Naive thymus-derived CD8-positive, alpha-beta T cell (primary cell): ENCODE measurements around the gene LHFPL5. TPM values are rescaled to one million over a fixed set of nuclear protein-coding genes. Genes with fewer than 3 reads are reported as not detected.

ENCODE experiments used
- ATAC-seq, 2 donors: fragments of 150-1000 bp; cut with Tn5 transposase in 1 of 2; sonication (Bioruptor Pico), chemical (Tn5 transposase) in 1 of 2; 1 replicate in 1 of 2; 2 replicates in 1 of 2; pipeline ENCODE4 v1.10.0; 2021; ENCODE audit warnings: mild to moderate bottlenecking in 2 of 2, moderate library complexity in 2 of 2
- POLR2A ChIA-PET: fragments of 350-600 bp; sonication (Branson Sonifier 250); formaldehyde crosslinking; loops from one replicate; lab custom pipeline; 2021; ENCODE audit warnings: antibody characterized with exemption; lab: Charles Lee
- DNase-seq, 10 donors: peaks; one replicate each; pipeline versions ENCODE4 v3.0.0 to v3.0.0-alpha.2; 2020 to 2022
- H3K27ac Mint-ChIP-seq, 10 donors: one replicate each; pipeline ENCODE4 v1.8.0; 2020 to 2022; ENCODE audit warnings: mild to moderate bottlenecking in 10 of 10, mixed read lengths in 10 of 10, moderate library complexity in 4 of 10, inconsistent platforms in 1 of 10
- H3K27me3 Mint-ChIP-seq, 5 donors: one replicate each; pipeline ENCODE4 v1.8.0; 2021 to 2022; ENCODE audit warnings: mixed read lengths in 5 of 5
- H3K36me3 Mint-ChIP-seq, 3 donors: one replicate each; pipeline ENCODE4 v1.8.0; 2020 to 2022; ENCODE audit warnings: mixed read lengths in 3 of 3, mild to moderate bottlenecking in 2 of 3, inconsistent platforms in 1 of 3
- H3K4me1 Mint-ChIP-seq, 4 donors: one replicate each; pipeline ENCODE4 v1.8.0; 2021 to 2022; ENCODE audit warnings: mixed read lengths in 4 of 4
- H3K4me3 Mint-ChIP-seq, 10 donors: one replicate each; pipeline ENCODE4 v1.8.0; 2020 to 2022; ENCODE audit warnings: mild to moderate bottlenecking in 10 of 10, mixed read lengths in 10 of 10, moderate library complexity in 6 of 10, inconsistent platforms in 1 of 10
- H3K9me3 Mint-ChIP-seq, 9 donors: one replicate each; pipeline ENCODE4 v1.8.0; 2020 to 2022; ENCODE audit warnings: mixed read lengths in 9 of 9, mild to moderate bottlenecking in 3 of 9, inconsistent platforms in 1 of 9, moderate library complexity in 1 of 9
- polyA plus RNA-seq, 3 donors: library from polyadenylated mRNA; unstranded; fragments of 300-500 nt; fragmentation: Illumina TruSeq; gene quantifications; one replicate each; pipeline ENCODE4 v1.2.3, GENCODE V29; 2021
- total RNA-seq, 8 experiments: library from RNA in 2 of 8; stranded (reverse) in 2 of 8; gene quantifications; one replicate each; pipeline ENCODE4 v1.2.3 and lab custom pipeline; 2021 to 2026

LHFPL5 gene
- total and polyA plus RNA-seq, 5 experiments from 2014 or later, result not detected

DNA sequence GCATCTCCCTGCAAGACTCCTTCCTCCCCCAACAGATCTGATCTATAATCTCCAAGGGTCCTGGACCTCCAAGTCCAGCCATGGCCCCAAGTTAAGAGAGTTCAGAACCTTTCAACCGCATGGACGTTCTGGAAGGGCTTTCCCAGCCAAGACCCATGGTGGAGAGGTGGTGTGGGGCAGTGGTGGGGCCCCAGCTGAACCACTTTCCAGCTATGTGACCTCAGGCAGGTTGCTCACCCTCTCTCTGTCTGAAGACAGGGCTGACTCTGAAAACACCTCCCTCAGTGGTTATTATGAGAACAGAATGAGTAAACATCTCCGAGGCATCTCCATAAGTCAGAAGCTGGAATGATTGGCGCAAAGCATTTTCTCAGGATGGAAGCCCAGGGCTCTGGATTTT, 8.9 kb upstream of the LHFPL5 start:
- Mint-ChIP-seq H3K27me3 (peaks cover 0 to 7% (median 3%) of the 10 kb centered on the region in 5 donors), H3K27ac (peak overlapping the region in 1 of 10 donors; percentile 32), H3K36me3 (no peaks in the 10 kb centered on the region), H3K4me3 (no peak overlapping the region), H3K9me3 (no peaks in the 10 kb centered on the region), H3K4me1 (no peaks in the 10 kb centered on the region)
- ATAC-seq (no peak), DNase-seq (no peak)
- POLR2A ChIA-PET, result interaction anchor here (0.7 kb wide), 1 partner anchor 37 kb away, joined by 3 read pairs; no protein-coding TSS in a partner anchor

DNA sequence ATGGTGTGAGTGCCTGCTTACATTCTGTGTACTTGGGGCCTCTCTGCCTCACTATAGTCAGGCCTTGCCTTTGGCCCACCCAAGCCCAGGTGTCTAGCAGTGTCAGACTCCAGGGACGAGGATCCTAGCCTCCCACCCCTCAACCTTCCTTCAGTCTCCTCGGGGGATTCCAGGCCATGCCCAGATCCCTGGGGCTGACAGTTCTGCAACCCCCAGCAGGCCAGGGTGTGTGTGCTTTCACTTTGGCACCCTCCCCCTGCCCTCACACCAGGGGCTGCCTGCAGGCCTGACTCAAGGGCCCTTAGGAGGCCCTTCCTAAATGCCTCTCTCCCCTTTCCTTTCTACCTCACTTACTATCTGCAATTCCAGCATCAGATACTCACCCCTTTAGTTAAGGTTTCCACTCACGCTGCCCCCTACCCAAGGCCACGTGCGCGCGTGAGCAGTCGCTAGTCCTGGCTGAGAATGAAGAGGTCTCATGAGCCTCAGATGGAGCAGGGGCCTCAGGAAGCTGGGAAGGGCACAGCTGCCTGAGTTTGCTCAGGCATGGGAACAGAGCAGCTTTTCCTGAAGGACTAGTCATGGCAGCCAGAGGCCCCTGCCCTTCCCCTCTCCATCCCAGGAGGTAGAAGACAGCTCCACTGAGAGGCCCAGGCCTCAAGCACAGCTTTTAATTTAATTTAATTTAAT, 7.2 kb upstream of the LHFPL5 start:
- peaks cover 0 to 2% (median 0%) of the 10 kb centered on the region in 9 donors for H3K9me3 Mint-ChIP-seq
- peaks cover 0 to 3% (median under 1%) of the 10 kb centered on the region in 5 donors for H3K27me3 Mint-ChIP-seq
- ATAC-seq, result no peak
- no peak overlapping the region for H3K4me3 Mint-ChIP-seq
- H3K36me3 Mint-ChIP-seq, result no peaks in the 10 kb centered on the region
- H3K27ac Mint-ChIP-seq, result no peak overlapping the region
- DNase-seq, result no peak
- no peaks in the 10 kb centered on the region for H3K4me1 Mint-ChIP-seq
- POLR2A ChIA-PET, result no interaction called here

GRCh38 chr6:35798706-35799105, 6.4 kb upstream of the LHFPL5 start:
- no peak overlapping the region for H3K27ac Mint-ChIP-seq
- POLR2A ChIA-PET, result no interaction called here

DNA sequence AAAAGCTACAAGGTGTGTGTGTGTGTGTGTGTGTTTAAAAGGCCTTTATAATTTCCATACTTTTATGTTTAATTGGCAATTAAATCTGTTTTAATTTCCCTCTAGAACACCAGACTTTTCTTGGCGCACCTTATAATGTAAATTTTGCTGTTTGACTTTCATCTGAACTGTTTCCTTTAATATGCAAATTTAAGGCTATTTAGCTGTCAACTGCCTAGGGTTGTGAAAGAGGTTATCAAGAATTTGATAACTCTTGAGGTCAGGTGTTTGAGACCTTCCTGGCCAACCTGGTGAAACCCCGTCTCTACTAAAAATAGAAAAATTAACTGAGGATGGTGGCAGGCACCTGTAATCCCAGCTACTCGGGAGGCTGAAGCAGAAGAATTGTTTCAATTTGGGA, 4.0 kb upstream of the LHFPL5 start:
- no peak overlapping the region for H3K27ac Mint-ChIP-seq
- H3K4me3 Mint-ChIP-seq, result no peak overlapping the region
- peaks cover 0 to 2% (median 0%) of the 10 kb centered on the region in 9 donors for H3K9me3 Mint-ChIP-seq
- peaks cover 2 to 6% (median 2%) of the 10 kb centered on the region in 4 donors for H3K4me1 Mint-ChIP-seq
- H3K27me3 Mint-ChIP-seq, result peaks cover 3 to 18% (median 6%) of the 10 kb centered on the region in 5 donors
- H3K36me3 Mint-ChIP-seq, result no peaks in the 10 kb centered on the region
- no peak for ATAC-seq
- DNase-seq, result no peak
- POLR2A ChIA-PET, result no interaction called here

More at GRCh38 chr6:35798706-35799105, 6.4 kb upstream of the LHFPL5 start:
- Mint-ChIP-seq H3K4me1 (no peaks in the 10 kb centered on the region), H3K9me3 (peaks cover 0 to 2% (median 0%) of the 10 kb centered on the region in 9 donors), H3K36me3 (no peaks in the 10 kb centered on the region), H3K4me3 (no peak overlapping the region), H3K27me3 (peaks cover 0 to 3% (median 0%) of the 10 kb centered on the region in 5 donors)
- ATAC-seq (no peak), DNase-seq (no peak)

DNA sequence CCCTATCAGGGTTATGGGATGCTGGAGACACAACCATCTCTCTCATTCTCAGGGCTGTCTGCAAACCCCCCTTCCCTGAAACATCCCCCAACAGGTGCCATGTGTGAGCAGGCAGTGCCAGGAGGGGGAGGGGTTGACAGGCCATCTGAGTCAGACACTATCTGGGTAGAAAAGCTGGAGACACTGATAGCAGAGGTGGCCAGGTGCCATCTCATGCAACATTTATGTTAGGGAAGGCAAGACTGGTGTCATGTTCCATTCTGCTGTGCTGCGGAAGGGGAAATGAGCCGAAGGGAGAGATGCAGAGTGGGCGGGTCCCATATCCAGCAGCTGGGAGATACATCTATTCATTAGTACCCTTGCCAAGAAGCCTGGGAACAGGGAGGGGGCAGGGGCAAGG, 3.5 kb downstream of the LHFPL5 start:
- ATAC-seq, result no peak
- Mint-ChIP-seq H3K4me3 (no peak overlapping the region), H3K27me3 (peaks cover 18 to 55% (median 26%) of the 10 kb centered on the region in 5 donors), H3K4me1 (peaks cover 2 to 6% (median 2%) of the 10 kb centered on the region in 4 donors), H3K27ac (no peak overlapping the region), H3K36me3 (peaks cover 0 to 5% (median 0%) of the 10 kb centered on the region in 3 donors), H3K9me3 (no peaks in the 10 kb centered on the region)
- POLR2A ChIA-PET, result no interaction called here
- DNase-seq, result no peak

DNA sequence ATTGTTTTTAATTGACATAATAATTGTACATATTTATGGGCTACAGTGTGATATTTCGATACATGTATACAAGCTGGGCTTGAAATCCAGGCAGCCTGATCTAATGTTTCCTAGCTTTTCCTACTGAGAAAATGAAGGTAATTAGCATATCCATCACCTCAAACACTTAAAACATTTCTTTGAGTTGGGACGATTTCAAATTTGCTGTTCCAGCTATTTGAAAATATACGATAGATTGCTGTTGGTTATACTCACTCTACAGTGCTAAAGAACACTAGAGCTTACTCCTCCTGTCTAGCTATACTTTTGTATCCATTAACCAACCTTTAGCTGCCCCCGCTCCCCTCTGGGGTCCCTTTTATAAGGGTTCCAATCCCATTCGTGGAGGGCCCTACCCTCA, 4.7 kb downstream of the LHFPL5 start:
- Mint-ChIP-seq H3K27me3 (peaks cover 16 to 50% (median 26%) of the 10 kb centered on the region in 5 donors), H3K27ac (no peak overlapping the region), H3K36me3 (peaks cover 0 to 5% (median 0%) of the 10 kb centered on the region in 3 donors), H3K9me3 (peaks cover 0 to 5% (median 0%) of the 10 kb centered on the region in 9 donors), H3K4me1 (peaks cover under 1 to 3% (median 2%) of the 10 kb centered on the region in 4 donors), H3K4me3 (no peak overlapping the region)
- POLR2A ChIA-PET, result interaction anchor here (0.6 kb wide), 1 partner anchor 209 kb away, joined by 3 read pairs; no protein-coding TSS in a partner anchor
- DNase-seq (no peak), ATAC-seq (no peak)

- H3K4me1 Mint-ChIP-seq, result no peaks in the 10 kb centered on the region
- POLR2A ChIA-PET, result interaction anchor here (0.7 kb wide), 1 partner anchor 646 kb away, joined by 3 read pairs; no protein-coding TSS in a partner anchor
These were observed 6.0 kb downstream of the LHFPL5 start for GRCh38 chr6:35810971-35811698.

DNA sequence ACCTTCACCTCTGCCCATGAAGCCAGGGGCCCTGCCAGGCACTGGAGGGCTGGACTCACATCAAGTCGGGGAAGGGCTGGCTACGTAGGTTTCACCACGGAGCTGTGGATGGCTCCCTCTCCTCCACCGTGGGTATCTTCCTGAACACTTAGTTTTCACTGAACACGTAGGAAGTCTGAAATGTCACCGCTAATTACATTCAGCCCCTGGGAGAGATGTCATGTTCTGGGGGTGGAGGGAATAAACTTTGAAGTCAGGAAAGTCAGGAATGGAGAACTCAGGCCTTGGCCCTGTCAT, 6.5 kb downstream of the LHFPL5 start:
- no peak for DNase-seq
- POLR2A ChIA-PET, result no interaction called here
- no peak for ATAC-seq
- Mint-ChIP-seq H3K27me3 (peaks cover 8 to 32% (median 16%) of the 10 kb centered on the region in 5 donors), H3K36me3 (peaks cover 0 to 1% (median 0%) of the 10 kb centered on the region in 3 donors), H3K4me3 (no peak overlapping the region), H3K27ac (no peak overlapping the region), H3K9me3 (peaks cover 0 to 13% (median 0%) of the 10 kb centered on the region in 9 donors), H3K4me1 (no peaks in the 10 kb centered on the region)

More at GRCh38 chr6:35810971-35811698, 6.0 kb downstream of the LHFPL5 start:
- ATAC-seq (no peak), DNase-seq (no peak)
- Mint-ChIP-seq H3K9me3 (peaks cover 0 to 8% (median 0%) of the 10 kb centered on the region in 9 donors), H3K27me3 (peaks cover 13 to 37% (median 20%) of the 10 kb centered on the region in 5 donors), H3K36me3 (peaks cover 0 to 5% (median 0%) of the 10 kb centered on the region in 3 donors), H3K27ac (no peak overlapping the region), H3K4me3 (no peak overlapping the region)

DNA sequence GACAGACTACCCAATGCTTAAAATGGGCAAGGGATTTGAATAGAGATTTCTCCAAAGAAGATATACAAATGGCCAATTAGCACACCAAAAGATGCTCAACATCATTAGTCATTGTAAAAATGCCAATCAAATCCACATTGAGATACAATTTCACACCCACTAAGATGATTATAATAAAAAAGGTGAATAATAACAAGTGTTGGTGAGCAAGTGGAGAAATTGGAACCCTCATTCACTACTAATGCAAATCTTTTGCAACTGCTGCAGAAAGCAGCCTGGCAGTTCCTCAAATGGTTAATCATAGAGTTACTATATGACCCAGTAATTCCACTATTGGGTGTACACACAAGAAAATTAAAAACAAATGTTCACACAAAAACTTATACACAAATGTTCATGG, 12.4 kb downstream of the LHFPL5 start:
- Mint-ChIP-seq H3K4me3 (no peak overlapping the region), H3K36me3 (peaks cover 0 to 4% (median 0%) of the 10 kb centered on the region in 3 donors), H3K27me3 (peaks cover 0 to 7% (median 4%) of the 10 kb centered on the region in 5 donors), H3K9me3 (peaks cover 0 to 23% (median 4%) of the 10 kb centered on the region in 9 donors), H3K27ac (no peak overlapping the region), H3K4me1 (no peaks in the 10 kb centered on the region)
- POLR2A ChIA-PET, result no interaction called here
- DNase-seq (no peak), ATAC-seq (no peak)

DNA sequence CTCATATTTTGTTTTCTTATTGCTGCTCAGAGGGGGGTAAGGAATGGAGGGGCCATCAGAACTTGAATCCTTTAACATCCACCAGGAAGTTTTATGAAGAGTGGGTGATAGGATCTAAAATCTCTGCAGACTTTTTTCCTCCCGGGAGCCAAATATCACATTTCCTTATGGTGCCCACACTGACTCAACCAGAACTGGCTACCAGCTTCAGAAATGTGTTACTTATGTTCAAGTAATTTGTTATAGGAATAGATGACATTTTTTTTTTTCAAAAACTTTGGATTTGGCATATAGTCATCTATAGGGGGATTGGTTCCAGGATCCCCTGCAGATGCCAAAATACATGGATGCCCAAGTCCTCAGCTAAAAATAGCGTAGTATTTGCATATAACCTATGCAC, 18.4 kb downstream of the LHFPL5 start:
- H3K27me3 Mint-ChIP-seq, result peaks cover 2 to 10% (median 8%) of the 10 kb centered on the region in 5 donors
- no peaks in the 10 kb centered on the region for H3K9me3 Mint-ChIP-seq
- DNase-seq (no peak), ATAC-seq (no peak)
- H3K4me3 Mint-ChIP-seq, result no peak overlapping the region
- no peaks in the 10 kb centered on the region for H3K36me3 Mint-ChIP-seq
- POLR2A ChIA-PET, result no interaction called here
- H3K27ac Mint-ChIP-seq, result peak overlapping the region in 1 of 10 donors; percentile 0
- no peaks in the 10 kb centered on the region for H3K4me1 Mint-ChIP-seq

GRCh38 chr6:35824552-35825192, 19.5 kb downstream of the LHFPL5 start:
- Mint-ChIP-seq H3K9me3 (peaks cover 0 to 1% (median 0%) of the 10 kb centered on the region in 9 donors), H3K27ac (no peak overlapping the region), H3K36me3 (no peaks in the 10 kb centered on the region), H3K4me1 (no peaks in the 10 kb centered on the region), H3K4me3 (no peak overlapping the region), H3K27me3 (peaks cover 2 to 8% (median 6%) of the 10 kb centered on the region in 5 donors)
- no peak for ATAC-seq
- no peak for DNase-seq
- POLR2A ChIA-PET, result no interaction called here

DNA sequence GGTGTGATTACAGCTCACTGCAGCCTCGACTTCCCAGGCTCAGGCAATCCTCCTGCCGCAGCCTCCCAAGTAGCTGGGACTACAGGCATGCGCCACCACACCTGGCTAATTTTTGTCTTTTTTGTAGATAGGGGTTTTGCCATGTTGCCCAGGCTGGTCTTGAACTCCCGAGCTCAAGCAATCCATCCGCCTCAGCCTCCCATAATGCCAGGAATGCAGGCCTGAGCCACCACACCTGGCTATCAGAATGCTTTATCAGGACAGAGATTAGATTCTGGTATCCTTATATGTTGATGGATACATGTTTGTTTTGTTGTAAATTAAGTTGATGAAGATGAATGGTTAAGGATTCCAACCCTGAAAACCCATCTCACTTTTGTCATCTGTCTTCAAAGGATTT, 24.2 kb downstream of the LHFPL5 start:
- Mint-ChIP-seq H3K27me3 (peaks cover 0 to 5% (median 3%) of the 10 kb centered on the region in 5 donors), H3K4me3 (no peak overlapping the region), H3K27ac (no peak overlapping the region), H3K9me3 (peaks cover 0 to 2% (median 0%) of the 10 kb centered on the region in 9 donors), H3K4me1 (no peaks in the 10 kb centered on the region), H3K36me3 (peaks cover 0 to 13% (median 4%) of the 10 kb centered on the region in 3 donors)
- ATAC-seq (no peak), DNase-seq (no peak)
- POLR2A ChIA-PET, result interaction anchor here (0.7 kb wide), 1 partner anchor 22 kb away, joined by 5 read pairs; no protein-coding TSS in a partner anchor
